ENCODE data around the gene RMDN2. TPM values are rescaled to one million over a fixed set of nuclear protein-coding genes. Genes with fewer than 3 reads are reported as not detected.

Gene RMDN2
- total RNA-seq, 1 experiment from 2014 or later = 3.0 TPM

- TF ChIP-seq, protein P1, sequence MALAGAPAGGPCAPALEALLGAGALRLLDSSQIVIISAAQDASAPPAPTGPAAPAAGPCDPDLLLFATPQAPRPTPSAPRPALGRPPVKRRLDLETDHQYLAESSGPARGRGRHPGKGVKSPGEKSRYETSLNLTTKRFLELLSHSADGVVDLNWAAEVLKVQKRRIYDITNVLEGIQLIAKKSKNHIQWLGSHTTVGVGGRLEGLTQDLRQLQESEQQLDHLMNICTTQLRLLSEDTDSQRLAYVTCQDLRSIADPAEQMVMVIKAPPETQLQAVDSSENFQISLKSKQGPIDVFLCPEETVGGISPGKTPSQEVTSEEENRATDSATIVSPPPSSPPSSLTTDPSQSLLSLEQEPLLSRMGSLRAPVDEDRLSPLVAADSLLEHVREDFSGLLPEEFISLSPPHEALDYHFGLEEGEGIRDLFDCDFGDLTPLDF (CRISPR knock-in tag; IDR thresholded peaks at IDR 0.05) = no peak
- TF ChIP-seq, protein P2, sequence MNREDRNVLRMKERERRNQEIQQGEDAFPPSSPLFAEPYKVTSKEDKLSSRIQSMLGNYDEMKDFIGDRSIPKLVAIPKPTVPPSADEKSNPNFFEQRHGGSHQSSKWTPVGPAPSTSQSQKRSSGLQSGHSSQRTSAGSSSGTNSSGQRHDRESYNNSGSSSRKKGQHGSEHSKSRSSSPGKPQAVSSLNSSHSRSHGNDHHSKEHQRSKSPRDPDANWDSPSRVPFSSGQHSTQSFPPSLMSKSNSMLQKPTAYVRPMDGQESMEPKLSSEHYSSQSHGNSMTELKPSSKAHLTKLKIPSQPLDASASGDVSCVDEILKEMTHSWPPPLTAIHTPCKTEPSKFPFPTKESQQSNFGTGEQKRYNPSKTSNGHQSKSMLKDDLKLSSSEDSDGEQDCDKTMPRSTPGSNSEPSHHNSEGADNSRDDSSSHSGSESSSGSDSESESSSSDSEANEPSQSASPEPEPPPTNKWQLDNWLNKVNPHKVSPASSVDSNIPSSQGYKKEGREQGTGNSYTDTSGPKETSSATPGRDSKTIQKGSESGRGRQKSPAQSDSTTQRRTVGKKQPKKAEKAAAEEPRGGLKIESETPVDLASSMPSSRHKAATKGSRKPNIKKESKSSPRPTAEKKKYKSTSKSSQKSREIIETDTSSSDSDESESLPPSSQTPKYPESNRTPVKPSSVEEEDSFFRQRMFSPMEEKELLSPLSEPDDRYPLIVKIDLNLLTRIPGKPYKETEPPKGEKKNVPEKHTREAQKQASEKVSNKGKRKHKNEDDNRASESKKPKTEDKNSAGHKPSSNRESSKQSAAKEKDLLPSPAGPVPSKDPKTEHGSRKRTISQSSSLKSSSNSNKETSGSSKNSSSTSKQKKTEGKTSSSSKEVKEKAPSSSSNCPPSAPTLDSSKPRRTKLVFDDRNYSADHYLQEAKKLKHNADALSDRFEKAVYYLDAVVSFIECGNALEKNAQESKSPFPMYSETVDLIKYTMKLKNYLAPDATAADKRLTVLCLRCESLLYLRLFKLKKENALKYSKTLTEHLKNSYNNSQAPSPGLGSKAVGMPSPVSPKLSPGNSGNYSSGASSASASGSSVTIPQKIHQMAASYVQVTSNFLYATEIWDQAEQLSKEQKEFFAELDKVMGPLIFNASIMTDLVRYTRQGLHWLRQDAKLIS (CRISPR knock-in tag; IDR thresholded peaks at IDR 0.05; ENCODE audit: borderline replicate concordance) = no peak
- no peak for TF ChIP-seq AR (CRISPR knock-in tag; IDR thresholded peaks at IDR 0.05)
- TF ChIP-seq NFATC4 (CRISPR knock-in tag; IDR thresholded peaks at IDR 0.05) = no peak
- TF ChIP-seq CREB1 (CRISPR knock-in tag; IDR thresholded peaks at IDR 0.05) = no peak
- no peak for TF ChIP-seq ZBTB21 (CRISPR knock-in tag; IDR thresholded peaks at IDR 0.05; ENCODE audit: borderline replicate concordance)
- TF ChIP-seq RORB (CRISPR knock-in tag; IDR thresholded peaks at IDR 0.05) = no peak
- no peak for TF ChIP-seq TEAD1 (CRISPR knock-in tag; IDR thresholded peaks at IDR 0.05)
- no peak for TF ChIP-seq ZNF281 (CRISPR knock-in tag; IDR thresholded peaks at IDR 0.05)
- TF ChIP-seq FOXJ3 (CRISPR knock-in tag; IDR thresholded peaks at IDR 0.05; ENCODE audit: borderline replicate concordance) = no peak
- TF ChIP-seq TP53 (CRISPR knock-in tag; IDR thresholded peaks at IDR 0.05) = no peak
- TF ChIP-seq ZNF396 (CRISPR knock-in tag; IDR thresholded peaks at IDR 0.05; ENCODE audit: borderline replicate concordance) = no peak
- TF ChIP-seq FOXP1 (CRISPR knock-in tag; IDR thresholded peaks at IDR 0.05; ENCODE audit: borderline replicate concordance) = no peak
These were observed 67.5 kb downstream of the RMDN2 start (continued) for GRCh38 chr2:37992601-37993000.

DNA sequence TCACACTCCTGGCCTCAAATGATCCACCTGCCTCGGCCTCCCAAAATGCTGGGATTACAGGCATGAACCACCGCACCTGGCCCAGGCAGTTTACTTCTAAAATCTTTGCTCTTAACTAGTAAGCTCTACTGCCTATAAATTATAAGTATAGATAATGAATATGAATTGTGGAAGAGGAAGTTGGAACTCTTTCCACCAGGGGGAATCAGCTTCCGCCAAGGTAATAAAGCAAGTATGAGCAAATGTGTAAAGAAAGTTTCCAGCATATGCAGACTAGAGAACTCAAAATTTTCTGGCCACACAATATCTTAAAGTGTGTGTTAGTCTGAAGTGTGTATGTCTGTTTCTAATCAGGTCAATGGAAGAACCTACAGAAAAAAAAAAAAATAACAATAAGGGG is 68.1 kb downstream of the RMDN2 start:
- Mint-ChIP-seq H3K36me3 (peaks cover 3% of the 10 kb centered on the region; the same call in 1 of the 2 replicates), H3K27ac (no peak overlapping the region; the same call in 1 of the 2 replicates), H3K27me3 (ENCODE audit: low read depth) (no peaks in the 10 kb centered on the region), H3K4me1 (peaks cover 16% of the 10 kb centered on the region), H3K4me3 (no peak overlapping the region), H3K9me3 (peaks cover 6% of the 10 kb centered on the region)
- ATAC-seq = no peak
- CTCF ChIA-PET = interaction anchor here (0.6 to 3.1 kb wide), 5 partner anchors 11 to 128 kb away, joined by 3 to 12 read pairs (median 4); partner anchors contain the start of gene CYP1B1
- DNase-seq (ENCODE audit: low spot score) = no peak
- POLR2A ChIA-PET = interaction anchor here (1.1 to 1.4 kb wide), 2 partner anchors 52 to 84 kb away, joined by 3 read pairs; no protein-coding TSS in a partner anchor
- TF ChIP-seq ATF6 (CRISPR knock-in tag; IDR thresholded peaks at IDR 0.05) = no peak
- TF ChIP-seq MYBL2 (CRISPR knock-in tag; IDR thresholded peaks at IDR 0.05) = no peak
- TF ChIP-seq, protein P3, sequence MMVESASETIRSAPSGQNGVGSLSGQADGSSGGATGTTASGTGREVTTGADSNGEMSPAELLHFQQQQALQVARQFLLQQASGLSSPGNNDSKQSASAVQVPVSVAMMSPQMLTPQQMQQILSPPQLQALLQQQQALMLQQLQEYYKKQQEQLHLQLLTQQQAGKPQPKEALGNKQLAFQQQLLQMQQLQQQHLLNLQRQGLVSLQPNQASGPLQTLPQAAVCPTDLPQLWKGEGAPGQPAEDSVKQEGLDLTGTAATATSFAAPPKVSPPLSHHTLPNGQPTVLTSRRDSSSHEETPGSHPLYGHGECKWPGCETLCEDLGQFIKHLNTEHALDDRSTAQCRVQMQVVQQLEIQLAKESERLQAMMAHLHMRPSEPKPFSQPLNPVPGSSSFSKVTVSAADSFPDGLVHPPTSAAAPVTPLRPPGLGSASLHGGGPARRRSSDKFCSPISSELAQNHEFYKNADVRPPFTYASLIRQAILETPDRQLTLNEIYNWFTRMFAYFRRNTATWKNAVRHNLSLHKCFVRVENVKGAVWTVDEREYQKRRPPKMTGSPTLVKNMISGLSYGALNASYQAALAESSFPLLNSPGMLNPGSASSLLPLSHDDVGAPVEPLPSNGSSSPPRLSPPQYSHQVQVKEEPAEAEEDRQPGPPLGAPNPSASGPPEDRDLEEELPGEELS (CRISPR knock-in tag; IDR thresholded peaks at IDR 0.05) = no peak
- TF ChIP-seq NFE2L1 (CRISPR knock-in tag; IDR thresholded peaks at IDR 0.05) = no peak
- no peak for TF ChIP-seq ZBTB21 (CRISPR knock-in tag; IDR thresholded peaks at IDR 0.05; ENCODE audit: borderline replicate concordance)
- TF ChIP-seq TEAD1 (CRISPR knock-in tag; IDR thresholded peaks at IDR 0.05) = no peak
- no peak for TF ChIP-seq ZNF317 (CRISPR knock-in tag; IDR thresholded peaks at IDR 0.05; ENCODE audit: borderline replicate concordance, low read depth)
- no peak for TF ChIP-seq CREM (CRISPR knock-in tag; IDR thresholded peaks at IDR 0.05)
- TF ChIP-seq ZNF232 (CRISPR knock-in tag; IDR thresholded peaks at IDR 0.05) = no peak
- no peak for TF ChIP-seq SMAD4 (CRISPR knock-in tag; IDR thresholded peaks at IDR 0.05)
- TF ChIP-seq ELF4 (CRISPR knock-in tag; IDR thresholded peaks at IDR 0.05; ENCODE audit: low read depth) = no peak
- TF ChIP-seq ZNF138 (CRISPR knock-in tag; conservative IDR thresholded peaks at IDR 0.05) = no peak
